ENCODE results near the gene CCDC9B.

CCDC9B gene

DNA sequence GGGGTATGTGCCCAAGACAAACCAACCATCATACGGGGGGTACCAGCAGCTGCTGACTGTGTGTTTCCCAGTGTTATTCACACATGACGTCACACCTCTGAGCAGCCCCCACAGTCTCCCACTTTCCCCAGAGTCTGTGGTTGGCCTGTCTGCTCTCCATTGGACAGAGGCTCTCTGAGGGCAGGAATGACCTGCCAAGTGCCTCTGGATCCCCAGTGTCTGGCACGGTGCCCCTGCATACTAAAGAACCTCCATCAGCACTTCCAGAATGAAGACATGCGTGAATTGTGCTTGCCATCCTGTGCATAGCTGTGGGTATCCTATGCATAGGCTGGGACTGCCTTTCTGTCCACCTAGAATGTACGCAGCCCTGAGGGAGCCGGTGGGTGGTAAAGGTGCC is 3.5 kb upstream of the CCDC9B start:
- H3K4me3 Mint-ChIP-seq = no peak overlapping the region
- no peak for ATAC-seq (ENCODE audit: low read depth)
- no peaks in the 10 kb centered on the region for H3K4me1 Mint-ChIP-seq
- no peaks in the 10 kb centered on the region for H3K36me3 Mint-ChIP-seq
- DNase-seq (ENCODE audit: low spot score in 2 of 2) = no peak
- no peak overlapping the region for H3K27ac Mint-ChIP-seq
- H3K9me3 Mint-ChIP-seq = no peaks in the 10 kb centered on the region
- H3K27me3 Mint-ChIP-seq = no peaks in the 10 kb centered on the region

DNA sequence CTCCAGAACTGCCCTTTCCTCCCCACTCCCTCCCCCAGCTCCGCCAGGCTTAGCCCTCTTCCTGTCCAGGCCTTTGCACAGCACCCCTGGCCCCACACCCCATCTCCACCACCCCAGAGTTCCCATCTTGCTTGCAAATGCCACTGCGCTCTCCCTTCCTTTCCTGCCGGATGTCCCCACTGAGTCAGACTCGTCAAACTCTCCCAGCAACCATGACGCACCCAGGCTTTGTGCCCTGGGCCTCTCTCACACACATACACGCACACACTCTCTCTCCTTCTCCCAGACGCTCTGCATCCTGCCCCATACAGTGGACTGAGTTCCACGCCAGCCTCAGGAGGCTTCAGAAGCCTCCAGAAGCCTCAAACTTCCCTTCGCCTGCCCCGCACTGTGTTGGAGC is 2.8 kb upstream of the CCDC9B start:
- Mint-ChIP-seq H3K9me3 (no peaks in the 10 kb centered on the region), H3K36me3 (no peaks in the 10 kb centered on the region), H3K4me1 (no peaks in the 10 kb centered on the region), H3K27me3 (no peaks in the 10 kb centered on the region), H3K27ac (no peak overlapping the region), H3K4me3 (no peak overlapping the region)
- DNase-seq (ENCODE audit: low spot score in 2 of 2) (no peak), ATAC-seq (ENCODE audit: low read depth) (no peak)

DNA sequence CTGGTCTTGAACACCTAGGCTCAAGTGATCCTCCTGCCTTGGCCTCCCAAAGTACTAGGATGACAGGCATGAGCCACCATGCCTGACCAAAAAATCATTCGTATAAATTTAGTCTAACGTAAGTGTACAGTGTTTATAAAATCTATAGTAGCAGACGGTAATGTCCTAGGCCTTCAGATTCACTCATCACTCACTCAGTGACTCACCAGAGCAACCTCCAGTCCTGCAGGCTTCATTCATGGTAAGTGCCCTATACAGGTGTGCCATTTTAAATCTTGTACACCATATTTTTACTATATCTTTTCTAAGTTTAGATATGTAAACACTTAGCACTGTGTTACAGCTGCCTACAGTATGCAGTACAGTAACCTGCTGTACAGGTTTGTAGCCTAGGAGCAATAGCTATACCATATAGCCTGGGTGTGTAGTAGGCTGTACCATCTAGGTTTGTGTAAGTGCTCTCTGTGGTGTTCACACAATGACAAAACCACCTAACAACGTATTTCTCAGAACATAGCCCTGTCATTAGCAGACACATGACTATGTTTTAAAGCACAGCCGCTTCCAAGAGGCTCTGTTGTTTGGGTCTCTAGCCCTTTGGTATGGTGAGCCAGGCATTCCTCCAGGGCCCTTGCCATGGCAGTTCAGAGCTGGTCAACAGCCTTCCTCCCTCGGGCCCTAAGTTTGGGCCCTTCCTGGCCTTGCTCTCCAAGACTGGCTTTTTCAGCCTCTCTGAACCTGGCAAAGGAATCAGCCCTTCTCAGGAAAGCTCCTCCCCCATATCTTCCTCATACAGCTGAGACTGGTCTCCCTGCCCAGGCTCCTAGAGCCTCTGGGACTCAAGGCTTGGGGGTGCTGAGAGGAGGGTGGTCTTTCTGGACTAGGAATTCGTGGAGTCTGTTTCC is 1.9 kb upstream of the CCDC9B start:
- H3K27ac Mint-ChIP-seq = no peak overlapping the region
- H3K9me3 Mint-ChIP-seq = no peaks in the 10 kb centered on the region
- peaks cover 5% of the 10 kb centered on the region for H3K4me1 Mint-ChIP-seq
- ATAC-seq (ENCODE audit: low read depth) (no peak), DNase-seq (ENCODE audit: low spot score in 2 of 2) (no peak)
- H3K4me3 Mint-ChIP-seq = no peak overlapping the region
- H3K36me3 Mint-ChIP-seq = no peaks in the 10 kb centered on the region
- peaks cover 2% of the 10 kb centered on the region for H3K27me3 Mint-ChIP-seq

DNA sequence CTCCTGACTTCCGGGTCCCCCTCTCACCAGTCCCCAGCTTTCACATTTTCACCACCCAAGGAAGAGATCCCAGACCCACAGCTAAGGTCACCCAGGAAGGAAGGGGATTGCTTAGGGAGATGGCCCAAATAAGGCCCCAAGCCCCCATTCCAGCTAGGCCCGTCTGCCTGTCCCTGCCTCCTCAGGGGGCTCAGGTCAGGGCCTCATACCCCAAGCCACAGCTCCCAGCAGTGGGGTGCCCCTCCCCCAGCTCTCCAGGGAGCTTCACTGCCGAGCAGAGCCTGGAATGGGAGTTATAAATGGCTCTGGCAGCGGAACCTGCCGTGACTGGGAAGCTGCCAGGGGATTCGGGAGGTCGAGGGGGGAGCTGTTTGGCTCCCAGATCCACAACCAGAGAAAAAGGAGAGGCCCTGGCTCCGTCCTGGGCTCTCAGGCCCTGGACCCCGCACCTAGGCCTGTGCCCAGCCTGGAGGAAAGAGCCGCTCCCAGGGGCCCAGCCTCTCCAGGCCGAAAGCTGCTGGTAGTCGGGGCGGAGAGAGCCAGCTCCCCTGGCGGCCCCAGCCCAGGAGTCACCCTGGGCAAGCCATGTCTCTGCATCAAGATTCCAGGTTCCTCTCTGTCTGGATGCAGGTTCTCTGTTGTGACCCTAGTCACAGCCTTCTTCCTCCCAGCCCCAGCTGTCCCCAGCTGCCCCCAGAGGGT is 550 bp downstream of the CCDC9B start:
- H3K36me3 Mint-ChIP-seq = no peaks in the 10 kb centered on the region
- H3K4me3 Mint-ChIP-seq = no peak overlapping the region
- peaks cover 2% of the 10 kb centered on the region for H3K27me3 Mint-ChIP-seq
- no peak overlapping the region for H3K27ac Mint-ChIP-seq
- H3K4me1 Mint-ChIP-seq = peaks cover 5% of the 10 kb centered on the region
- H3K9me3 Mint-ChIP-seq = no peaks in the 10 kb centered on the region
- ATAC-seq (ENCODE audit: low read depth) = no peak
- no peak for DNase-seq (ENCODE audit: low spot score in 2 of 2)

DNA sequence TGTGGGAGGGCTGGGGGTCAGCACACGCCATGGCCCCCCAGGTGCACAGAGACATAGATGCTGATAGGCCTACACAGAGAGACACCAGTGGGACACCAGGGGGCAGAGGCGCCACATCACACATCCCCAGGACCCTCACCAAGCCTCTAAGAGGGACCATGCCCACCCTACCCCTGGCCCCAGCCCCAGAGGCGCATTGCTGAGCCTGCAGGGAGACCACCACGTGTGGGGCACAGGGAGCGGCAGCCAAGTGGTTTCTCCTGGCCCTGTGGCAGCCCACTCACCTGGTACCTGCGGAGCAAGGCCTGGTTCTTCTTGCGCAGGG is 1.2 kb downstream of the CCDC9B start:
- no peaks in the 10 kb centered on the region for H3K36me3 Mint-ChIP-seq
- DNase-seq (ENCODE audit: low spot score in 2 of 2) (no peak), ATAC-seq (ENCODE audit: low read depth) (no peak)
- H3K27me3 Mint-ChIP-seq = peaks cover 2% of the 10 kb centered on the region
- no peak overlapping the region for H3K27ac Mint-ChIP-seq
- no peak overlapping the region for H3K4me3 Mint-ChIP-seq
- H3K4me1 Mint-ChIP-seq = peaks cover 5% of the 10 kb centered on the region
- H3K9me3 Mint-ChIP-seq = no peaks in the 10 kb centered on the region

DNA sequence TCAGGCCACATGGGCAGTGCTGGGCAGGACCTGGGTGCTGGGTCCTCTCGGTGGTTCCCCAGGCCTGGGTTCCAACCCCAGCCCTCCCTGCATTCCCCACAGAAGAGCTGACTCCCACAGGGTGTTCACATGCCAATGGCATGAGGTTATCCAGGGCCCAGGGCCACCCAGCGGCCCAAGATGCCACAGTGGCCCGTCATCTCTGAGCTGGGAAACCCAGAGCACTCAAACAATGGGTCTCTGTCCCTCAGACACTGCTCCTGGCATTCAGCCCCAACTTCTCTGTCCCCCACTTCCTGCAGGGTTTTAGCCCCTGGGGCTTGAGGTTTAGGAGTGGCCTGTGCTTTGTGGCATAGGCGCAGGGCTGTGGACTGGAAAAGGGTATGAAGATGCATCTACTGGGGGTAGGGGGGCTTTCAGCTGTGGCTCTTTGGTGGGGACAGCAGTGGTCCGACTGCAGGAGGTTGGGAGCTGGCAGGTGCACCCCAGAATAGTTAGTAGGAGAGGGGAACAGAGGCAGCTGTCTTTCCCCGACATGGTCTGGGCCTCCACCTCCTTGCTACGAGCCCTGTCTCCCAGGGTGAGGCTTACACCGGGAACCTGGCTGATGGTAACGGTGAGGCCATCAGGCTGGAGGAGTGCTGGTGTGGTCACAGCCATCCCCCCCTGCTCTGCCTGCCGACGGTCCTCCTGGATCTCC is 1.7 kb downstream of the CCDC9B start:
- Mint-ChIP-seq H3K9me3 (no peaks in the 10 kb centered on the region), H3K4me3 (no peak overlapping the region), H3K36me3 (no peaks in the 10 kb centered on the region), H3K4me1 (peaks cover 7% of the 10 kb centered on the region), H3K27me3 (peaks cover 2% of the 10 kb centered on the region), H3K27ac (no peak overlapping the region)
- DNase-seq (ENCODE audit: low spot score in 2 of 2) (no peak), ATAC-seq (ENCODE audit: low read depth) (no peak)

DNA sequence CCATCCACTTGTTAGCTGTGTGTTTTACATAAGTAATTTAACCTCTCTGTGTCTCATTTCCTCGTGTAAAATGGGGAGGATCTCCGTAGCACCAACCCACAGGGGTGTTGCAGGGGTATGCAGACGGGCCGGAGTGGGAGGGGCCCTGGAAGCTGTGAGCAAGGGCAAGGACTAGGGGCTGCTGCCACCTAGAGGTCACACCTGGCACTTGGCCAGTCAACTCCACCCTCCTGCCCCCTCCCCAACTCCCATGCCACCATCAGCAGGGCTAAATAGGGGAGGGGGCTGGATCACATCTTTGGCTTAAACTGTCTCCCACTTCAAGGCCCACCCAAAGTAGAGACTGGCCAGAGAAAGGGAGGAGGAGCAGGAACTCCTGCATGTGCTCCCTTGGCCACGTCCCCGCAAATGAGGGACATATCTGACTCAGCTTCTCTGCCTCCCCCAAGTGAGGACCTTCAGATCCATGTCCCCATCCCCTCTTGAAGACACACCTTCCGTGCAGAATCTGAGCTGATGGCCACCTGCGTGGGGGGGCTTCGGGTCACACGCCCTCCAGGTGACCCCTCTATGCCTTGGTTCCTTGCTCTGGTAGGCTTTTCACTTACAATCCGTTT is 2.6 kb downstream of the CCDC9B start:
- peaks cover 13% of the 10 kb centered on the region for H3K4me1 Mint-ChIP-seq
- ATAC-seq (ENCODE audit: low read depth) = peak; percentile 92
- H3K4me3 Mint-ChIP-seq = no peak overlapping the region

DNA sequence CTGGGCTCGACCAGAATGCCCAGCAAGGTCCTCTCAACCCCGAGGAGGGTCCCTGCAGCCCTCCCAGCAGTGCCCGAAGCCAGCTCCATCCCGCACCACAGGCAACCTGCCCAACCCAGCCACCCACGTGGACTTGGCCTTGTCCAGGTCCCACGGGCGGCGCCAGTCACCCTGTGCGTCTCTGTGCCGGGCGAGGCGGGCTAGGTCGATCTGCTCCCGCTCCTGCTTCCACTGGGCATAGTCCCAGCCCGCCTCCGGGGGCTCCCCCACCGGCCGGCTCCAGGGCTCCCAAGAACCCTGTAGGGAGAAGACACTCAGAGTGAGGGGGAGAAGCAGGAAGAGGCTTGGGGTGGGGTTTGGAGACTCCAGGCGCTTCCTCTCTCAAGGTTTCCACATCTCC is 3.1 kb downstream of the CCDC9B start:
- peaks cover 13% of the 10 kb centered on the region for H3K4me1 Mint-ChIP-seq
- no peak for DNase-seq (ENCODE audit: low spot score in 2 of 2)
- H3K27ac Mint-ChIP-seq = no peak overlapping the region
- ATAC-seq (ENCODE audit: low read depth) = no peak
- H3K27me3 Mint-ChIP-seq = peaks cover 2% of the 10 kb centered on the region
- H3K36me3 Mint-ChIP-seq = no peaks in the 10 kb centered on the region
- no peak overlapping the region for H3K4me3 Mint-ChIP-seq
- H3K9me3 Mint-ChIP-seq = no peaks in the 10 kb centered on the region

More for the DNA sequence above, 2.6 kb downstream of the CCDC9B start:
- Mint-ChIP-seq H3K9me3 (no peaks in the 10 kb centered on the region), H3K27ac (no peak overlapping the region), H3K36me3 (no peaks in the 10 kb centered on the region), H3K27me3 (peaks cover 2% of the 10 kb centered on the region)
- DNase-seq (ENCODE audit: low spot score in 2 of 2) = peak; percentile 71 to 74

DNA sequence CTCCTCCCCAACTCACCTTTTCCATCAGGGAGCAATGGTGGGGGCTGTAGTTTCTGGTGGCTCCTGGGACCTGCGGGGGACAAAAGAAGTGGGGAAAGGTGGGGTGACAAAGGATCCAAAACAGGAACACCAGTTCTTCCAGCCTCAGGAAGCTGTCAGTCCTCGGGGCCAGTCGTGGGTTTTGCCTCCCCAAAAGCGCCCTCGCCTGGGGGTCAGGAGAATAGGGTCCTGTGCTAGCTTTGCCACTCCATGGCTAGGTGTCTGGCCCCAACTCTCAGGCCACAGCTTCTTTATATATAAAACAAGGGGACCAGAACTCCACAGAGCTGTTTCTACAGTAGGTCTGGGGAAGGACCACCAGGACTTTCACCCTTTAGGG is 4.0 kb downstream of the CCDC9B start:
- peaks cover 2% of the 10 kb centered on the region for H3K27me3 Mint-ChIP-seq

DNA sequence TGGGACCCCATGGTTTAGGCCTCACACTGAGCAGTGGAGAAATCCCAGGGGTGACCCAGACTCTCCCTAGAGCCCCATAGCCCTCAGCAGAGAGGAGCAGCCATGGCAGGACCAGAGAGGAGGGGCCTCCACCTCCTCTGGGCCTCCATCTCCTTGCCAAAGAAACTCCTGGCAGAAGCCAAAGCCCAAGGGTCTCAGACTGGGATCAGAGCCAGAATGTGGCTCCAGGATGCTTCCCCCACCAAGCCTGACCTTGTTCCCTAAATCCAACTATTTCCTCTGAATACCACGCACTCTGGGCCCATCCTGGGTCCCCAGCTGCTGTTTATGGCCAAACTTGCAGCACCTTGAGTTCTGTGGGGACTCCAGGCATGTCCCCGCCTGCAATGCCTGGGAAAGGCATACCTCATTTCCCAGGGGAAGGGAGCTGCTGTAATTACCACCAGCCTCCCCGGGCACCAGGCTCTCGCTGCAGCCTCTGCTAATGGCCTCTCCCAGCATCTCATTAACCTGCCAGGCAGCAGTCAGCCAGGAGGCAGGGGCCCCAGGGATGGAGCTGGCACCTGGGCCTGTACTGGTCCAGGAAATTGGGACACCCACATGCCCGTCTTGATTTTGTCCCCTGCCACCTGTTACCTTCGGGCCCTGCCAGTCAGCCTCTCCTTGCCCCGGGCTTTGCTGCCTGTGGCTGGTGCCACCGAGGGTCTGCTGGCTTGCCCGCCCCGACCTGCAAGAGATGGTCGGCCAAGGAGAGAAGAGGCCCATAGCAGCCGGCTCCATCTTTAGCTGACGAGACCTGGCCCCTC is 4.6 kb downstream of the CCDC9B start:
- Mint-ChIP-seq H3K27ac (no peak overlapping the region), H3K9me3 (no peaks in the 10 kb centered on the region), H3K27me3 (peaks cover 2% of the 10 kb centered on the region), H3K4me3 (no peak overlapping the region), H3K4me1 (peaks cover 13% of the 10 kb centered on the region), H3K36me3 (no peaks in the 10 kb centered on the region)
- ATAC-seq (ENCODE audit: low read depth) = no peak
- no peak for DNase-seq (ENCODE audit: low spot score in 2 of 2)

More for the DNA sequence above, 4.0 kb downstream of the CCDC9B start:
- ATAC-seq (ENCODE audit: low read depth) (no peak), DNase-seq (ENCODE audit: low spot score in 2 of 2) (no peak)
- H3K9me3 Mint-ChIP-seq = no peaks in the 10 kb centered on the region
- H3K36me3 Mint-ChIP-seq = no peaks in the 10 kb centered on the region
- H3K4me3 Mint-ChIP-seq = no peak overlapping the region
- H3K4me1 Mint-ChIP-seq = peaks cover 13% of the 10 kb centered on the region
- no peak overlapping the region for H3K27ac Mint-ChIP-seq

DNA sequence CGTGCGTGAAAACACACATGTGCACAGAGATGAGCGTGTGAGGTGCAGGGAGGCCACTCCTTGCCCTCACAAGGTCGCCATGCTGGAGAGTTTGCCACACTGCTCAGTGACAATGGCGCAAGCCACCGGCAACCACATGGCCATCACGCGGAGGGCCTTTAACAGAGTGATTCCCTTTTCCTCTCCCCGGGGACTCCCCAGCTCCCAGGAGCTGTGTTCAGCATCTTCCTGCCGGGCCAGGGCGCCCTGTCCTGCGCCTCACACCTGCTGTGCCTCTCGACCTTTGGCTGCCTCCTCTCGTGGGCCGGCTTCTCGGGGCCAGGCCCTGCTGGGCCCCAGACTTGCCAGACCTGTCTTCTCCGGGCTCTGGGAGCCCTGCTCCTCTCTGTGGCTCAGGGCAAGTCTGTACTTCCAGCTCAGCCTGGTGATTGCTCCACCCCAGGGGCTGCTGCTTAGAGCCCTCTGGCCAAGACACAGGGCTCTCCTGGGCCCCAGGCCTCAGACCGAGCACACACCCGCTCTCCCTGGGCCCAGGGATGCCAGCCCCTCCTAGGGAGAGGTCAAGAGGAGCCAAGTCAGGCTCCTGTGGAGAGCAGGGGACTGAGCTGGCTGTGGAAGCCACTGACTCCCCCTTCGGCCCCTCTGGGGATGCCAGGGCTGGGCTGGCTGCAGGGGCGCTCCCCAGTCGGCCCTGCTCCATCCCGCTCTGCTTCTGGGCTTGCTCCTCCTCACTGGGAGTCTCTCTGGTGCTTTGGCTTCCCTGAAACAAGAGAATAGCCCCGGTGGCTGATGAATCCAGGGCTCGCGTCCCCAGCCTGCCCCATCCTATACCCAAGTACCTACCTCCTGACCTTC is 5.6 kb downstream of the CCDC9B start:
- Mint-ChIP-seq H3K9me3 (no peaks in the 10 kb centered on the region), H3K27ac (no peak overlapping the region), H3K4me1 (peaks cover 13% of the 10 kb centered on the region), H3K27me3 (peaks cover 2% of the 10 kb centered on the region), H3K4me3 (no peak overlapping the region), H3K36me3 (no peaks in the 10 kb centered on the region)
- ATAC-seq (ENCODE audit: low read depth) (no peak), DNase-seq (ENCODE audit: low spot score in 2 of 2) (no peak)

DNA sequence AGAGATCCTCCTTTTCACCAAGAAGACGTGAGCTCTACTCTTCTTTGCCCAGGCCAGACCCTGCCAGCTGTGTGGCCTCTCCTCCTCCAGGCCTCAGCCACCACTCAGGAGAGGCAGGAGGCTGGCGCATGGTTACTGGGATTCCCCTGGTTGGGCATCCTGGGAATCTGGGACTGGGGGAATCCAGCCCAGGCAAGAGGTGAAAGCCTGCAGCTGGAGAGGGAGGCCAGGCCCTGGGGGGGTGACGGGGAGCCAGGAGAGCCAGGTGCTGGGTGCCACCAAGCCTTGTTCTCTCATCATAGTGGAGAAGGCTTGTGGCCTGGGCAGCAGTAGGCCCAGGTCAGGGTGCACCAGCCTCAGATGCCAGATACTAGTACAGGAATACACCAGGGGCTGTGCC is 6.2 kb downstream of the CCDC9B start:
- H3K9me3 Mint-ChIP-seq = no peaks in the 10 kb centered on the region
- H3K27ac Mint-ChIP-seq = peak overlapping the region; percentile 11

More for the DNA sequence above, 6.2 kb downstream of the CCDC9B start:
- Mint-ChIP-seq H3K4me1 (peaks cover 13% of the 10 kb centered on the region), H3K36me3 (no peaks in the 10 kb centered on the region), H3K4me3 (no peak overlapping the region), H3K27me3 (peaks cover 2% of the 10 kb centered on the region)
- no peak for DNase-seq (ENCODE audit: low spot score in 2 of 2)
- ATAC-seq (ENCODE audit: low read depth) = no peak

Measured in memory B cell (primary cell).